ENCODE measurements around the gene HEPHL1.

HEPHL1 gene

DNA sequence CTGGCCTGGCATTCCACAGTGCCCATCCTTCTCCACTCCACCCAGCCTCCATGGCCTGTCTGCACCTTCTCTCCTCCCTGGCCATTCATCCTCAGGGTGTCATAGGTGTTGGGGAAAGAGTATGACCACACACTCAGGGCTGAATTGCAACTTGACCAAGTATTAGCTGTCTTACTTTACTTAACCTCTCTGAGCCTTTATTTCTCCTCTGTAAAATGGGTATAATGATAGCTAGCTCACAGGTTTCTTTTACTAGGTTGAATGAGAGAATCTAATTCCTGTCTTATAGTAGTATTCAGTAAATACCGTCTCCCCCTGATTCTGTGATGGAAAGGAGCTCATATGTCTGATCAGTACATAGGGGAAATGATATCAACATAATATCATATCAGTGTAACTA, 123.5 kb downstream of the HEPHL1 start:
- no peak for DNase-seq (ENCODE audit: low read depth, low spot score)
- no peak overlapping the region for H3K9ac ChIP-seq (ENCODE audit: insufficient read length, low read depth)
- peaks cover 5% of the 10 kb centered on the region for H3K4me1 ChIP-seq (ENCODE audit: insufficient read depth, insufficient read length)
- H3K9me3 ChIP-seq (ENCODE audit: insufficient read depth, low read length) = no peaks in the 10 kb centered on the region
- peaks cover 2% of the 10 kb centered on the region for H3K36me3 ChIP-seq (ENCODE audit: insufficient read depth, insufficient read length, low read length)
- H3K27me3 ChIP-seq (ENCODE audit: insufficient read depth, insufficient read length) = no peaks in the 10 kb centered on the region
- TF ChIP-seq ZNF274 (IDR thresholded peaks at IDR 0.05; ENCODE audit: low read depth, low read length) (no peak), SUZ12 (IDR thresholded peaks at IDR 0.05; ENCODE audit: extremely low read depth, insufficient read depth, insufficient read length) (no peak), YY1 (IDR thresholded peaks at IDR 0.05; ENCODE audit: insufficient read depth, insufficient read length) (no peak)
- no peak overlapping the region for H3K4me3 ChIP-seq (ENCODE audit: insufficient read length, low read depth)

DNA sequence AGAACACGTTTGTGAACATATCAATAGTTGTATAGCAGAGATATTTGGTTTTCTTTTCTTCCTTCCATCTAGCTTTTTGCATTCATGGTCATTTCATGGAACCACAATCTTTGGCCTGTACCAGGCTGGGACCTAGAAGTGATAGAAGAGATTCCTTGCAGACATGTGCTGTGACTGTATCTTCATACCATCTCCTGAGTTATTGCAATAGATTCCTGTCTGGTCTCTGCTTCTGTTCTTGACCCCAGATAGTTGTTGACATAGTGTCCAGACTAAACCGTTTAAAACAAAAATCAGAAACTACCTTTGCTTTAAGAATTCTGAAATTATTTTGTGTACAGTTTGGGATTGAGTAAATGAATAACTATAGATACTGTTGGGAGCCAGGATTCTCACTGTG, 124.3 kb downstream of the HEPHL1 start:
- peaks cover 5% of the 10 kb centered on the region for H3K4me1 ChIP-seq (ENCODE audit: insufficient read depth, insufficient read length)

DNA sequence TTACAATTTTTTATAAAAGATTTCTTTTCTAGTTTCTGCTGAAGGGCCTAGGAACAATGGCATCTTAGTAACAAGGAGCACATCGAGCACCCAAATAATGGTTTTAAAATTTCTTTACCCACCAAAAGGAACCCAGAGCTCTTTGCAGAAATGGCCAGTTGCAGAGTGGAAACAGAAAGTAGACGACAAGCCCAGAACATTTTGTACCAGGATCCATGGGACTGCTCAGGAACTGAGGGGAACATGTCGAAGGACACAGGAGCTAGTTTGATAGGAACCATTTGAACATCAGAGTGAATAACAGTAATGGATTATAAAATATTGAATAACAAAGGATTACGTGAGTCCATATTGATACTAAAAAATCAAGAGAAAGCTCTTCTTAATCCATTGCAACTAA, 124.8 kb downstream of the HEPHL1 start:
- Histone ChIP-seq H3K36me3 (ENCODE audit: insufficient read depth, insufficient read length, low read length) (peaks cover 2% of the 10 kb centered on the region), H3K9me3 (ENCODE audit: insufficient read depth, low read length) (no peaks in the 10 kb centered on the region), H3K9ac (ENCODE audit: insufficient read length, low read depth) (no peak overlapping the region), H3K4me1 (ENCODE audit: insufficient read depth, insufficient read length) (peaks cover 5% of the 10 kb centered on the region), H3K4me3 (ENCODE audit: insufficient read length, low read depth) (no peak overlapping the region), H3K27me3 (ENCODE audit: insufficient read depth, insufficient read length) (no peaks in the 10 kb centered on the region)
- no peak for DNase-seq (ENCODE audit: low read depth, low spot score)
- TF ChIP-seq SUZ12 (IDR thresholded peaks at IDR 0.05; ENCODE audit: extremely low read depth, insufficient read depth, insufficient read length) (no peak), ZNF274 (IDR thresholded peaks at IDR 0.05; ENCODE audit: low read depth, low read length) (no peak), YY1 (IDR thresholded peaks at IDR 0.05; ENCODE audit: insufficient read depth, insufficient read length) (no peak)

More for the DNA sequence above, 124.3 kb downstream of the HEPHL1 start:
- Histone ChIP-seq H3K4me3 (ENCODE audit: insufficient read length, low read depth) (no peak overlapping the region), H3K9ac (ENCODE audit: insufficient read length, low read depth) (no peak overlapping the region), H3K27me3 (ENCODE audit: insufficient read depth, insufficient read length) (no peaks in the 10 kb centered on the region), H3K9me3 (ENCODE audit: insufficient read depth, low read length) (no peaks in the 10 kb centered on the region), H3K36me3 (ENCODE audit: insufficient read depth, insufficient read length, low read length) (peaks cover 2% of the 10 kb centered on the region)
- no peak for TF ChIP-seq SUZ12 (IDR thresholded peaks at IDR 0.05; ENCODE audit: extremely low read depth, insufficient read depth, insufficient read length)
- no peak for TF ChIP-seq ZNF274 (IDR thresholded peaks at IDR 0.05; ENCODE audit: low read depth, low read length)
- TF ChIP-seq YY1 (IDR thresholded peaks at IDR 0.05; ENCODE audit: insufficient read depth, insufficient read length) = no peak
- DNase-seq (ENCODE audit: low read depth, low spot score) = no peak

DNA sequence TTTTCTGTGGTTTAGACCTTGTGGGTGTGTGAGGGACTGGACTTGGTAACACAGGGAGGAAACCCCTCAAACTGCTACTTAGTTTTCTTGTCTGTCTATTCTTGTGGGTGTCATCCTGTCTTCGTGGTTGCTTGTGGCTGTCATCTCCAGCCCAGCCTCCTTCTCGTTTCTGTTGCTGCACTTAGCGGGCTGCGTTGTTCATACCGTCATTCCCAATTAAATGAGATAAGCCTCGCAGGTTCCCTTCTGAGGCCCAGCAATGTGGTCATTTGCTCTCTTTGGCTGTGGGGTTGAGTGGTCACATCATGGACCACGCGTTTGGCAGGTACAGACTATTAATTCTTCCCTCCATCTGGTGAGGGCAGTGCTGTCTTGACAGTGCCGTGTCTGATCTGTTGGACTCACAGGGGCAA, 126.3 kb downstream of the HEPHL1 start:
- H3K36me3 ChIP-seq (ENCODE audit: insufficient read depth, insufficient read length, low read length) = peaks cover 2% of the 10 kb centered on the region
- H3K9ac ChIP-seq (ENCODE audit: insufficient read length, low read depth) = no peak overlapping the region
- no peak for TF ChIP-seq SUZ12 (IDR thresholded peaks at IDR 0.05; ENCODE audit: extremely low read depth, insufficient read depth, insufficient read length)
- TF ChIP-seq YY1 (IDR thresholded peaks at IDR 0.05; ENCODE audit: insufficient read depth, insufficient read length) = no peak
- TF ChIP-seq ZNF274 (IDR thresholded peaks at IDR 0.05; ENCODE audit: low read depth, low read length) = no peak
- H3K27me3 ChIP-seq (ENCODE audit: insufficient read depth, insufficient read length) = no peaks in the 10 kb centered on the region
- H3K4me1 ChIP-seq (ENCODE audit: insufficient read depth, insufficient read length) = peaks cover 2% of the 10 kb centered on the region
- DNase-seq (ENCODE audit: low read depth, low spot score) = no peak
- no peaks in the 10 kb centered on the region for H3K9me3 ChIP-seq (ENCODE audit: insufficient read depth, low read length)
- H3K4me3 ChIP-seq (ENCODE audit: insufficient read length, low read depth) = no peak overlapping the region

DNA sequence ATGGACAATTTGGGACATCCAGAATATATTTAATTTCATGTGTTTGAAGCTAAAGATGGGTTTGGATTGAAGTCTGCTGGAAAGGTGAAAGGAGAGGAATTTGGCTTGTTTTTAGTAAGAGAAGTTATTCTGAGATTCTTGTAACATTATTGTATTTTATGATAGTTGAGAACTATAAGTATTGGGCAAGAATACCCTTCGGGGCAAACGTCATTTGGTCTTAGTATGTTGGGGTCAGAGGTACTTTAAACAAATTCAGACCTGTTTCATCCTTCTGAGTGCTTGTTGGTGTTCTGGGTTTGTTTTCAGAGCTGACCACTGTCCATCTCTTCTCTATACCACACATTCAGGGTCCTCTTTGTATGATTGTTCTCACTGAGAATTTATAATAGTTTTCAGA, 127.0 kb downstream of the HEPHL1 start:
- Histone ChIP-seq H3K9ac (ENCODE audit: insufficient read length, low read depth) (no peak overlapping the region), H3K36me3 (ENCODE audit: insufficient read depth, insufficient read length, low read length) (peaks cover 2% of the 10 kb centered on the region), H3K4me3 (ENCODE audit: insufficient read length, low read depth) (no peak overlapping the region), H3K4me1 (ENCODE audit: insufficient read depth, insufficient read length) (peaks cover 2% of the 10 kb centered on the region), H3K9me3 (ENCODE audit: insufficient read depth, low read length) (no peaks in the 10 kb centered on the region), H3K27me3 (ENCODE audit: insufficient read depth, insufficient read length) (no peaks in the 10 kb centered on the region)
- DNase-seq (ENCODE audit: low read depth, low spot score) = no peak
- TF ChIP-seq YY1 (IDR thresholded peaks at IDR 0.05; ENCODE audit: insufficient read depth, insufficient read length) (no peak), SUZ12 (IDR thresholded peaks at IDR 0.05; ENCODE audit: extremely low read depth, insufficient read depth, insufficient read length) (no peak), ZNF274 (IDR thresholded peaks at IDR 0.05; ENCODE audit: low read depth, low read length) (no peak)

DNA sequence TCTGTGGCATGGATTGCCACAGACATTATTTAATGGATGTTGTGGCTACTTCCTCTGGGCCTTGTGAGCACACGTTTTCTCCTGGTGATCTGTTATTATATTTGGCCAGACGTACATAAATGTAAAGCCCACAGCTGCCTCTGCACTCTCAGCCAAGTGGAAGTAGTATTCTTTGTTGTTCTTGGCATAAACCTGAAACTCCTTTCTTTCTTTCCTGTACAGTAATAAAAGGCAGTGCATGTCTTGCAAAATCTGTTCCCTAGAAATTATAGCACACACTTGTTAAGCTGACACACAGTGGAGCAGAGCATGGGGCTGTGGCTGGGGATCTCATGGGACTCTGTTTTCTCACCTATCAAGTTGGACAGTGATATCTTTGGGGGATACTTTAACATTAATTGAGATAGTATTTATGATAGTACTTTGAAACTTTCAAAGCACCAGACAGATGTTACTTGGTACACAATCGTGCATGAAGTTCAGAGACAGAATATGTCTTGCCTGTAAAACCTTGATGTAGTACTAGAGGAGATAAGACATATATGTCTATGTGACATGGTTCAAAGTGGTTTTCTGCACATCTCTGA, 128.4 kb downstream of the HEPHL1 start:
- Histone ChIP-seq H3K9ac (ENCODE audit: insufficient read length, low read depth) (no peak overlapping the region), H3K4me3 (ENCODE audit: insufficient read length, low read depth) (no peak overlapping the region), H3K4me1 (ENCODE audit: insufficient read depth, insufficient read length) (peaks cover 5% of the 10 kb centered on the region), H3K9me3 (ENCODE audit: insufficient read depth, low read length) (no peaks in the 10 kb centered on the region), H3K27me3 (ENCODE audit: insufficient read depth, insufficient read length) (no peaks in the 10 kb centered on the region), H3K36me3 (ENCODE audit: insufficient read depth, insufficient read length, low read length) (peaks cover 13% of the 10 kb centered on the region)
- TF ChIP-seq YY1 (IDR thresholded peaks at IDR 0.05; ENCODE audit: insufficient read depth, insufficient read length) (no peak), ZNF274 (IDR thresholded peaks at IDR 0.05; ENCODE audit: low read depth, low read length) (no peak), SUZ12 (IDR thresholded peaks at IDR 0.05; ENCODE audit: extremely low read depth, insufficient read depth, insufficient read length) (no peak)
- no peak for DNase-seq (ENCODE audit: low read depth, low spot score)

DNA sequence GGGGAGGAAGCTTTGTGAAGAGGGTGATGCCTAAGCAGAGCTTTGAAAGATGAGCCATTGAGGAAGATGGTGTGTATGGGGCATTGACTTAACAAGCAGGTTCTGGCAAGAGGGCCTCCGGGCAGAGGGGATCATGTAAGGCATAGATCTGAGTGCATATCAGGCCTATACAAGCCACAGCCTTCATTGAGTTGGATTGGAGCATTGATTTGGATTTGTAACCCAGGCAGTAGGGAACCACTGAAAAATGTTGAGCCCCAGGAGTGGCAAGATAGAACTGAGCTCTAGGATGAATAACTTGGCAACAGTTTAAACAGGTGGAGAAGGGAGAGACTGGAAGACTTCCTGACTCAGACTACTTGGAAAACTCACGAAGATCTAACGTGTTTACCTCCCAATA, 128.9 kb downstream of the HEPHL1 start:
- TF ChIP-seq SUZ12 (IDR thresholded peaks at IDR 0.05; ENCODE audit: extremely low read depth, insufficient read depth, insufficient read length) (no peak), YY1 (IDR thresholded peaks at IDR 0.05; ENCODE audit: insufficient read depth, insufficient read length) (no peak), ZNF274 (IDR thresholded peaks at IDR 0.05; ENCODE audit: low read depth, low read length) (no peak)
- no peaks in the 10 kb centered on the region for H3K27me3 ChIP-seq (ENCODE audit: insufficient read depth, insufficient read length)
- H3K36me3 ChIP-seq (ENCODE audit: insufficient read depth, insufficient read length, low read length) = peaks cover 13% of the 10 kb centered on the region
- peaks cover 5% of the 10 kb centered on the region for H3K4me1 ChIP-seq (ENCODE audit: insufficient read depth, insufficient read length)
- DNase-seq (ENCODE audit: low read depth, low spot score) = no peak
- no peaks in the 10 kb centered on the region for H3K9me3 ChIP-seq (ENCODE audit: insufficient read depth, low read length)
- no peak overlapping the region for H3K9ac ChIP-seq (ENCODE audit: insufficient read length, low read depth)
- no peak overlapping the region for H3K4me3 ChIP-seq (ENCODE audit: insufficient read length, low read depth)
